GM18858 (cell line): ENCODE results near the gene ZCWPW1.
"Not testable (repeated sequence)": the region's sequence is repeated elsewhere in the genome, so short reads cannot be mapped to it uniquely, and the experiment has no call there.

Experiments
- ATAC-seq: cut with Tn5 transposase; IDR thresholded peaks from one replicate; pipeline ENCODE4 v1.9.1; 2021; ENCODE audit not compliant: unreplicated experiment

ZCWPW1 gene

DNA sequence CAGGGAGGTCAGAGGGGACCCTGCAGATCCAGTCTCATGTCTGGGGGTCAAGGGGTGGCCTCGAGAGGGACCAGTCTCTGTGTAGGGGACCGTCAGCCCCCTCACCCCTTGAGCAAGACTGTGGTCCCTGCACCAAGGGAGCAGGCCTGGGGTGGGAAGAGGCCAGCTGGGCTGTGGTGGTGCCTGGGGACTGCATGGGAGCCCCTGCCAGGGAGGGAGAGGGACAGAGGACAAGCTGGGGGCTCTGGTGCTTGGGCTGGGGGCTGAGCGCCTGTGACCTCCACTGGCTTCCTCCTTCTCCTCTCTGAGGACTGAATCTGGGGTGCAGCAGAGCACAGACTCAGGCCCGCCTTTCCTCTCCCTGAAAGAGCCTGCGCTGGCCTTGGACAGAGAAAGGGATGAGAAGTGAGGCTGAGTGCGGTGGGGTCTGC lies 71.4 kb downstream of the ZCWPW1 start:
- ATAC-seq, result no peak

GRCh38 chr7:100356416-100357068 lies 72.0 kb downstream of the ZCWPW1 start:
- no peak for ATAC-seq

GRCh38 chr7:100353685-100354330 lies 74.7 kb downstream of the ZCWPW1 start:
- no peak for ATAC-seq

- ATAC-seq, result no peak
Observed at GRCh38 chr7:100352984-100353684, 75.4 kb downstream of the ZCWPW1 start.

DNA sequence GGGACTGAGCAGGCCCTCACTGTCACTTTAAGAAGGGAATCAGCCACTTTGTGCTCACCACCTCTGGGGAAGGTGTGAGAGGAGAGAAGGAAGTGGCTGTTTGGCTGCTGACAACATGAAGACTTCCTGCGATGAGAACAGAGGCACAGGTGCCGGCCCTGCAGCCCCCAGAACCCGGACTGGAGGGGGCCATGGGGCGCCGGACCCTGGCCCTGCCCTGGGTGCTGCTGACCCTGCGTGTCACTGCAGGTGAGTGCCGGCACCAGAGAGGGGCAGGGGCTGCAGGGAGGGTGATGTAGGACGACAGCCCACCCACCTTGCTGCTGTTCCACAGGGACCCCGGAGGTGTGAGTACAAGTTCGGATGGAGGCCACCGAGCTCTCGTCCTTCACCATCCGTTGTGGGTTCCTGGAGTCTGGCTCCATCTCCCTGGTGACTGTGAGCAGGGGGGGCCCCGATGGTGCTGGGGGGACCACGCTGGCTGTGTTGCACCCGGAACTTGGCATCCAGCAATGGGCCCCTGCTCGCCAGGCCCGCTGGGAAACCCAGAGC lies 76.2 kb downstream of the ZCWPW1 start:
- not testable (repeated sequence) for ATAC-seq

- ATAC-seq, result no peak
Observed at GRCh38 chr7:100351657-100352058, 76.8 kb downstream of the ZCWPW1 start.
